Measurements from ENCODE around the gene MYO1B.

Gene MYO1B

DNA sequence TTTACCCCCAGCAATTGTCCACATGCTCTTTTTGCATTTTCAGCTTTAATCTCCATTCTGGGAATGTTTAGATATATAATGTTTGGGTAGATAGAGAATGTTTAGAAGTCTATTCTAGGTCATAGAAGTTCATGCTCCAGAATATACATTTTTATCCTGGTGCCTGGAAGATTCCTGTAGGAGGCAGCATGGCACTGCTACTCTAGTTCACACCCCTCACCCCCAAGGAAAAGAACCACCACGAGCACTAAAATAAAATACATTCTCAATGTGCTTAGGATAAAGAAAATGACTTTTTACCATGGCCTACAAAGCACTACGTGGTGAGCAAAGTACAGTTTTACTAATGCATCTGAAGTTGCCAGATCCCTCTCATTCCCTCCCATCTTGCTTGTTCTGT lies 53.8 kb downstream of the MYO1B start:
- no peak for ATAC-seq

DNA sequence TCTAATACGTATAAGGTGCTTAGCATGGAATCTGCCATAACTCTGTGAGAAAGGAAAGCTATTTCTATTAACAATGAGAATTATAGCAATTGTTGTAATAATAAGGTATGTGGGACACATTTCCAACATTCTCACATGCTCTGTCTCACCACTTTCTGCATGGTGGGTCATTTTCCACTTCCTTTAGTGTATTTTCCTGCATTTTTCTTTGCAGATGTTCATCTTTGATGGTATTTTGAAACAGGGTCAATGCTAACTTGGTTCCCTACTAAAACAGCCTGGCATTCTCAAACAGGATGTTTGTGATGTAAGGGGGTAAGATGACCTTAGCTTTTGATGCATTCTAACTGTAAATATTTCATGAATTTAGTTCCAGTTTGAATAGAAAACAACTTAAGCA lies 54.7 kb downstream of the MYO1B start:
- ATAC-seq, result no peak

DNA sequence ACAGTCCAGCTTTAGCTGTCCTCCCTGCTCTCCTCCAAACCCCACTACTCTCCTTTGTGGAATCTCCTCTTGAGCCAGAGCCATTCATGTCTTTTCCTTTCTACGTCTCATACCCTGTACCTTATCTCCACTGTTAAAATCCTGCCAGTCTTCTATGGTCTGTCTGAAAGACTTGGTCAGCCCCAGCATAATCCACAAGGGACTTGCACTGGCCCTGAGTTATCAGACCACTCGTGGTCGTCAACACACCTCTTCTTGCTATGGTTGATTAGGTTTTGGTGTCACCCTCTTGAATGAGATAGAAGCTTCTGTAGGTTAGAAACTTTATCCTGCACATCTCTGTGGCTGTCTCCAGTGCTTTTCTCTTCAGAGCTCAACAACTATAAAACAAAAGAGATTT lies 56.8 kb downstream of the MYO1B start:
- no peak for ATAC-seq

DNA sequence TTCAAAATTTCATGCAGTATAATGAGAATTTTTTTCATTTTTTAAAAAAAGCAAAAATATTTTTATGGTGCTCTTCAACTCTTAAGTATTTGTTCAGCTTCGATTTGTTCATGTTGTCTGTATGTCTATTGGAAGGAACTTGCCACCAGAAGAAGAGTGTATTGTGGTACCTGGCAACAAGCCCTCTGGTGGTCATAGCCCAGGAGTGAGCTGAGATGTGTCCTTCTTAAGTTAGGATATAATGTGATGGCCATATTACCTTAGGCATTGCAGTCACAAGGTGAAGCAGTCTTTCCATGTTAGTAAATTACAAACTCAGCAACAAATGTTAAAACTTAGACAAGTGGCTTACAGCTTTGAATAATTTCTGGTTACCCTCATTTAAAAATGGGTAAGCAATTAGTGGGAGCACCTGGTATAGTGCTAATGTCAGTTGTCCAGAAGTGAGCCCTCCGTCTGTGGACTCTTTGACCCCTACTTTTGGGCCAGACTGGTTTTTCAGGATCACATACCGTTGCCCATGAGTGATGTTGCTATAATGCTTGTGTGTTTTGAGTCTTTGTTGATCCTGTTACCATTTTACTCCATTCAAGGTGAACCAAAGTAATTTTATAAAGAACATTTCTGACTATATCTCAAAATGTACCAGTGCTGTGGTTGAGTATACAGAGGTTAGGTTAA lies 57.4 kb downstream of the MYO1B start:
- no peak for ATAC-seq

DNA sequence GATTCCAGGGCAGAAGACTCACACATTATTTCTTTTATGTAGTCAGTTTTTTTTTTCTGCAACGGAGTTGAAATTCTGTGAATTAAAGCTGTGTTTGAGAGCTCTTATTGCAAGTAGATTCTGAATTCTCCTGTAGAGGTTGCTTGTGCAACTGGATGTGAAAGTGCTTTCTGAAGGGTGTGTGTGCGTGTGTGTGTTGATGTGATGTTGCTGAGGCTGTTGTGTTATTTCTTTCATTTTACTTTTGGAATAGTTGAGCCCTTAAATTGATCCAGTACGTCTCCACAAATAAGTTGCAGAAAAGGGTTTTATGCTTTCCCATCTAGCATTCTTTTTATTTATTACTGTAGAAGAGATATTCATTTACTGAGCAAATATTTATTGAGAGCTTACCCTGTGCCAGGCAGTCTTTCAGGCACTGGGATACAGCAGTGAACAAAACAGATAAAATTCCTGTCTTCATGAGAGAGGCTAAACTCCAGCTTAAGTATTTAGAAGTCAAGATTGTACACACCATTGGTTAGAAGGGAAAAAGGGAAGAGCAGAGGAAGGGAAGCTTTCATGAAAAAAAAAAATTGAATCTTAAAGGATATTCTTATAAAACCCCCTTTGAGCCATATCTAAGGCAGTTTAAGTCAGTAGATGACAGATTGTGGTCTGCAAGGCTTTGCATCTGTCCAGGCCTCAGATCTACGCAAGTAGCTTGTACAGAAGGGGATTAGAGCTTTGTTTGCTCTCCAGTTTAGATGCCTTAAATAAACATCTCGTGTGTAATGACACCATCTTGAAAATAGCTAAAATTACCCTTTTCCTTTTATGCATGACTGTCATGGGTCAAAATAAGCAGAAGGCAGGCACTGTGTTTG lies 58.2 kb downstream of the MYO1B start:
- ATAC-seq, result no peak

DNA sequence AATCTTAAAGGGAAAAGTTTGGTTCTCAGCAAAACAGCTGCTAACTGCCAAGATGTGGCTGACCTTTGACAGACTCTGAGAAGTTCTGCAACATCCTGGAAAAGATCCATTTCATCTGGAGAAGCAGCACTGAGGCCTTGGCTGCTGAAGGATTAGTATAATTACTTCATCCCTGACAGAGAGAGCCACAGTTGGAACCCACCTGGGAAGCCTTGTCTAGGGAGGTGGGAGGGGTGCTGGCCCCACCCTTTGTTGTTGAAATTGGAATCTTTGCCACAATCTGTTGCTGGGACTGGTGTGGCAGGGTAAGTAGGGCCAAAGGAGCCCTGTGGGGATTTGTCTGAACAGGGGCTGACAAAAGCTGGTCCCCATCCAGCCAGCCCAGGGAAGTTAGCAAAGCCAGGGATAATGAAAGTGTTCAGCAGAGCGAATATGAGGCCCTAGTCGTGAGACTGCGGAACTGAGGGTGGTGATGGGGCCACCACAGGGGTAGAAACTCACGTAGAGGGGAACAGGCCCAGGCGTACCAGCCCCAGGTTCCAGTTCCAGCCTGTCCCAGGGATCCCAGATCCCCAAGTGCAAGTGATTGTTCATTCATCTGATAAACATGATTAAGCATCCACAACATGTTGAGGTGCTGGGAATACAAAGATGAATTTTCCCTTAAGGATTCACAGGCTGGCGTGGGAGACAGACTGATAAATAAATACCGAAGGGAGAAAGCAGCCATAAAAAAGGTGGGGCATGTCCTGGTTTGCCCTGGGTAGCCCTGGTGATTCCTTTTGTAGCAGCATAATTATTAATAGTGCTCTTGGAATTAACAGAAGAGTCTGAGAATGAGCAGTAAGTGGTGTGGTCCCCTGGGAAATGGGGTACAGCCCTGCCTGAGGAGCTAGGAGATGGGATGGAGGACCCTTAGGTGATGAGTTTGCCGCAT lies 60.0 kb downstream of the MYO1B start:
- no peak for ATAC-seq

DNA sequence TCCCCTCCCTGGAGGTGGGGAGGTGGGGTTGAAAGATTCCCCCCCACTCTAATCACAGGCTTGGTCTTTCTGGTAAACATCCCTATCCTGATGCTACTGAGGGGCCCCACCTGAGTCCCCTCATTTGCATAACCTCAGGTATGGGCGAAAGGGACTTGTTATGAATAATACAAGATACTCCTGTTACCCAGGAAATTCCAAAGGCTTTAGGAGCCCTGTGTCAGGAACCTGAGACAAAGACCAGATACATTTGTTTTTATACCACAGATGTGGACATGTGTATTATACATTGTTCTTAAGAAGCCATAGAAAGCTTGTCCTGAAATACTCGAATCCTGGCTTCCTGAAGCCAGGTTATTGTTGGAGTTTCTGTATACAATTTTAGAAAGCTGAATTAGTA lies 62.8 kb downstream of the MYO1B start:
- ATAC-seq, result no peak

DNA sequence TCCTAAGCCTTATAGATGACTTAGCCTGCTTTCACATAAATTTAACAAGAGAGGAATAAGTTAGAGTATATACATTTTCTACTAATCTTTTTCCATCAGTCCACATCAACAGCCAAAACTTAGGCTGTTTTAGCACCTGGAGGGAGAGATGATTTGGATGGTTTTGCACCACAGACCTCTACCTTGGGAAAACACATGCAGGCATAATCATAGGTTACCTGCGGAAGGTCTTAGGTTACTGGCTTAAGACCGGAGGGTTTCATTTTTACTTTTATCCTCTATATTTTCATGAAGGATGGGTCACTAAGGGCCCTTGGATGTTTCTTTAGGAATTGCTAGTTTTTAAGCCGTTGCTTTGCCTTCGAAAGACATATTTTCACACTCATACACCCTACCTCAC lies 66.0 kb downstream of the MYO1B start:
- ATAC-seq, result no peak

DNA sequence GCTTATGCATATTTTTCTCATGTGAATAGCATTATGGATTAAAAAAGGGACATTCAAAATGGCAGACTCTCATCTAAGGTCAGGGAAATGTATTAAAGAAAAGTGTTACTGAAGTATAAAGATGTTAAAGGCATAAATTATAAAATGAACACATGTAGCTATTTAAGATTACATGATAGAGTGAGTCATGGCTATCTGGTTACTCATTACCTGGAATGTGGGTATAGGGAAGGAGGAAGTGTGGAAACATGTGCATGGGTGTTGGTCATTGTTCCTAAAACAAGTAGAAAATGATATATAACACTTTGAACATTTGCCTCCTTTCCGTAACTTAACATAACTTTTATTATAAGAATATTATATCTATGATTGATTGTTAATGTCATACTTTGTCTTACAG lies 66.4 kb downstream of the MYO1B start:
- ATAC-seq, result no peak

DNA sequence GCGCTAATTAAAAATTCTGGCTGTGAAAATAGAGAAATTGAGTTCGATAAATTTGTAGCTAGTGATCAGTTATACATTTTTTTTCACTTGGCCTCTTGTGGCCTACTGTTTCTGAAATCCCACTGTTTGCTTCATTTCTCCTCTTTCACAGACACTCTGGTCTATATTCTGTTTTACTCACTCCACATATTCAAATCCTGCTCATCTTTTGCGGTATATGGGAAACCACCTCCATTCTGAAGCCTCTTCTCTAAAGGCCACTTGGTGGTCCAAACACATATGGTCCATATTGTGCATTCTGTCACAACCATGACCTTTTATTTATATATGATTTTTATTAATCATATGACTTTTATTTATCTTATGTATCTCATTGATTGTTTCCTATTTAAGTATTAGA lies 67.0 kb downstream of the MYO1B start:
- no peak for ATAC-seq

DNA sequence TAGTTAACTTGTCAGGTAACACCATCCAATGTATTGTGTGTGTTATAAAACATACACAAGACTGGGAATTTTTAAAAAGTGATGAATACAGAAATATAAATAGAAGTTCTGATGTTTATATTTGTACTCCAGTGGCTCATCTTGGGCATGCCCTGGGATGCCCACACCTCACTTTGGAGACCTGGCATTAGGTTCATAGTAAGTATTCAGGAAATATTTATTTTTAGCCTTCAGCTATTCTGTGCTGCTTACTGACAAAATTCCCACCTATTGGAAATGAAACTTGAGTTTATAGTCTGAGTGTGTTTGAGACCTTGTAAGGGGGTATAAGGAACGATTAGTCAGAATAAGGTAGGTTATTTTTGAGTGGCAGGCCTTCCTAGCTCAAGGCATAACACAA lies 67.5 kb downstream of the MYO1B start:
- ATAC-seq, result no peak

DNA sequence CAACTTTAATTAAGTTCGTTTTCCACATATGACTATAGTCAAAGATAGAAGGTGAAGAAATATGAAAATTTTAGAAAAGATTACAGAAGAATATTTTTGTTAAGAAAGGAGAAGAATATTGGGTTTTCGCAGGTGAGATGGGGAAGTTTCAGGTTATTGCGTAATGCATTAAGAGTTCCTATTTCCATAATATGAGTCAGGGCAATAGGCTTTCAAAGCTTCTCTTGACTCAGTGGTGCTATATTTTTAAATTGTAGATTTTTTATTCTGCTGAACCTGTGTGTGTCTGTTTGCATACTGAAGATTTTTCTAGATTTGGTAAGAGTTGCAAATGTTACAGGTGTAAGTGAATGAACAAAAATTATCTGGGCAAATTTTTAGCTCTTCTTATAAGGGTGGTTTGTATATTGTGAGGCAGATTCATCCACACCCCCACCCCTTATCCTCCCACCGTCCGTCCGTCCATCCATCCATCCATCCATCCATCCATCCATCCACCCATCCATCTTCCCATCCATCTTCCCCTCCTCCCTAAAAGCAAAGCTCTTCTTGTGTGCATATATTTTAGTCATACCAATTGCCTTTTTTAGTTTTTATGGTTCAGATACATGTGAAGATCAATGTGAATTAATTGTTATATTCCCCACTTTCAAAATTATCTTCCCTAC lies 69.6 kb downstream of the MYO1B start:
- ATAC-seq, result no peak

DNA sequence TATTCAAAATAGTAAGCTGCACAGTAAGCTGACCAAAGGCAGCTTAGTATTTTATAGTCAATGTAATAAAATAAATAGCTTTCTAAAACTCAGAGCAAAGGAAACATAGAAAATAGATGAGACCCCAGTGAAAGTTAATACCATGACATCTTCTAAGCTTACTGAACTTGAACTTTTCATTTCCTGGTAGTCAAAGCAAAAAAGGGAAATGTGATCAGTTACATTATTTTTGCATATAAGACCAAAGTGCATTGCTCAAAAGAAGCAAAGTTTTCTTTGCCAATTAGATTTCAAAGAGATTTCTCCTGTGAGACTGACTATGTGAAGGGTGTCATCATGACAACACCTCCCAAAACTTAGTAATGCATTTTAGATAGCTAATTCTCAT lies 70.2 kb downstream of the MYO1B start:
- no peak for ATAC-seq

DNA sequence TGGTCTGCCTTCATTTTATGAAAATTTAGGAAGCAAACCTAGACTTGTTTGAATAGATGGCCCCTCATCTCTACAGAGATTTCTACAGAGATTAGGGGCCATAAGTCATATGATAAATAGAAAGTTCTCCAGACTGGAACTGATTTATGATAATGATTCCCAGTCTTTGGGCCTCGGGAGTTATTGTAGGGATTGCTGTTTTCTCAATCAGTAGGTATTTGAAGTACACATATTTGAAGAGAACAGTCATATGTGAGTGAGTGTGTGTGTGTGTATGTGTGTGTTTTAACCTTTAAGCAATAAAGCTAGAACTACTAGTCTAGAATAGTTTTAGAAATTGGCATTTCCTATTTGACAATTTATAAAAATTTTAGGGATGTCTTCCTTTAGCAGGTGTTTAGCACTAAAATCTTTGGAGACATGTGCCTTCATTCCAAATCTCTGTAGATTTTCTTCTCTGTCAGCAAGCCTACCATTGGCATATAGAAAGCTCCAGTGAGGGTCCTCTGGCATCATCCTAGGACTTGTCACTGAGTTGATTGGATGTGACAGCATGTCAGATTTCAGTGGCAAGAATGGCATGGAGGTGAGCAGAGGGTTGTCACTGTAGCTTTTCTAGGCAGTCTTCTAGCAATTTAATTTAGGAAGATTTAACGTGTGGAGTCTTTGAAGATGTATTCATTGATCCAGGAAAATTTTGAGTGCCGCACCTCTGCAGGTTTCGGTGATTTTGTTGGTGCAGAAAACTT lies 71.2 kb downstream of the MYO1B start:
- ATAC-seq, result no peak

DNA sequence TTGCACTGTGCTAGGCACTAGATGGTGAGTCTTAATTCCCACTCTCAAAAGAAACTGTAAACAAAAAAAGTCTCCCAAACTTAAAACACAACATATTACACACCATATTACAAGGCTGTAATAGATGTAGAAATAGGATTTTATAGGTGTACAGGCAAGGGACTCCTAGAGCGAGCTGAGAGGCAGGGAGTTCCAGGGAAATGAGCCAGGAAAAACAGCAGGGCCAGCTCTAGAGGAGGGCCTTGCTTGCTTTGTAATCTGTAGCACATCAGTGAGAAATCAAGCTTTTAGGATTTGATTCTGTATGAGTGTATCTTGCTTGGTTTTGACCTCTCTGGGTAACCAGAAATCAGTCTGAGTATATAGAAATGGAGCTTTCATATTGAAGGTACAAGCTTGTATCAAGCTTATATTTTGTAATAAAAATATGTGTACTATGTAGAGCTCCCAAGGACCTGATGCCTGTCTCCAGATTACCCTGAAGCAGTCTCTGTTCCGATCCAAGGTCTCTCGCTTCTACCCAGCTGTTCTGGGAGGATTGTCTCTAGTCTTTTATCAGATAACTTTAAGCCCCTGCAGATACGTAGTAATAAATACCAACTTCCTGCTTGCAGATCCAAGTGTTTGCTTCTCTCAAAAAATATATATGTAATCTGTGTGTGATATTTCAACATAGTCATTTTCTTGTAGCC lies 73.0 kb downstream of the MYO1B start:
- ATAC-seq, result no peak

DNA sequence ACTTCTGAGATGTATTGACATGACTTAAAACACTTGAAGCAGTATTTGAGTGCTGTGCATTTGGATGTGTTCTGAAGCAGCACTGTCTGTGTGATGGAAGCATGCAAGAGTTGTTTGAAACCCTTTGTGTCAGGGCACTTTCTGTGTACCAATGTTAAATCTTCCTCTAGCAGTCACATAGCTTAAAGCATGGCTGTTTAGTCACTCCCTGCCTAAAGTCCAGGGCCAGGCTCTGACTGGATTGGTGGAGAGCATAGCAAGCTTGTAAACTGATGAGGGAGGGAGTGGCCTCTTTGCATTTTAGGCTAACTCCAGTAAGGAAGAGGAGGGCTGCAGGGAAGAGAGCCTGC lies 73.5 kb downstream of the MYO1B start:
- no peak for ATAC-seq

DNA sequence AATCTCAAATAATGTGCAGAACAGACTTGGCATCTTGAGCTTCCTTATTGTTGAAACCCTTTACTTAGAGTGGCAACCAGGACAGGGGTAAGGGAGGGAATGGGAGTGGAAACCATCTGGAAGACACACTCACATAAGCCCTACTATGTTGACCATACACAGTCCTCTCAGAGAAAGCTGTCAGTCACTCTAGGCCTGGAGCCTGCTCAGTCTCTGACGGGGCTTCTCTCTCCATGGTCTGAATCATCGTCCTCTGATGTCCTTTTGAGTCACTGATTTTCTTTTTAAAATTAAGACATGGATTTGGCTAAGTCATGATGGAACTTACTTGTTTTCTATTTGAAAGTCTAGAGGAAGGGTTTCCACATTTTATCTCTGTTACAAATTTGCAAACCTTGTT lies 74.0 kb downstream of the MYO1B start:
- no peak for ATAC-seq

DNA sequence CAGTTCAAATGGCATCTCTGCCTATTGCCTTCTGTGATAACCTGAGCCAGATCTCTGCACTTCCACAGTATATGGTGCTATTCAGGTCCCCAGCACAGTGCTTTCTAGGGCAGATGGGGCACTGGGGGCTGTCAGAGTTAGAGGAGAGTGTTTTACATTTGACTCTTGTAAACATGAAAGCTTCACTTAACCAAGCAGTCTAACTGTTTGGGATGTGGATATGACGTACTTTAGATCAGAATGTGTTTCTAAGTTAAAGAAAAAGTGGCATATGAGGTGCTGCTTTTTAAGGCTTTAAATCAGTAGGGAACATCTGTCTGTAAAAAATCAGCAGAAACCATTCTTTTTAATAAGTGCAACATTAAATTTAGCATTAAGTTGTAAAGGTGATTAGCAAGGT lies 75.7 kb downstream of the MYO1B start:
- ATAC-seq, result no peak

DNA sequence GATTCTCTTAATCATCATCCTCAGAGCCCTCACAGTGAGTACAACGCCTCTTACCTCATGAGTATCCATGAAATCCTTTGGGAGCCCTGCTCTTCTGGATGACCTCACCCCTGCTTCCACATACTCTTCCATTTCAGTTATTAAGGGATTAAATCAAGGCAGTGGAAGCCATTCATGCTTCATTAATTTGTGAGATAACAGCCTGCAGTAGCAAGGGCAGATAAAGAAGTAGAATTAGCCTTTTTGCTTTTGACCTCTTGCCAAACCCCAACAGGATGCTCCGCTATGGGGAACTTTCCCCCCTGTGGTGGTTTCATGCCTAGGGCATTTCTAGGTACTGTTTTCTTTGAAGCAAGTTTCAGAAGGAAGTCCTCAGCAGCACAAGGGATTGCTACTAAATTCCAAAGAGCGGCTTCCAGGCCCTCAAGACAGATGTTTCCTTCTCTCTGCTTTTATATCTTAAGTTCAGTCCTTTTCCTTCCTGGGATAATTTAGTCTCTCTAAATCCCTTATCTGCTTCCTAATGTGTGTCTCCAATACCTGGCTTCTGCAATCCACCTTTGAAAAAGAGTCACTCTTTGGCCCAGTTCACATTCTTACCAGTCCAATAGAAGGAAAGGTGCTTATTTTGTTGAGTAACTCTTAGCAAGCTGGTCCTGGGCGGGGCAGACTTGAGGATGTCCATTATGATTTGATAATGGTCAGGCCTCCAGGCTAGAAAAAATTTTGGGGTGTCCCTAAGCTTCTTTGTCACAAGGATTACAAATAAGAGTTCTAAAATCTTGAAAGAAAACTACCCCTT lies 76.9 kb downstream of the MYO1B start:
- no peak for ATAC-seq

DNA sequence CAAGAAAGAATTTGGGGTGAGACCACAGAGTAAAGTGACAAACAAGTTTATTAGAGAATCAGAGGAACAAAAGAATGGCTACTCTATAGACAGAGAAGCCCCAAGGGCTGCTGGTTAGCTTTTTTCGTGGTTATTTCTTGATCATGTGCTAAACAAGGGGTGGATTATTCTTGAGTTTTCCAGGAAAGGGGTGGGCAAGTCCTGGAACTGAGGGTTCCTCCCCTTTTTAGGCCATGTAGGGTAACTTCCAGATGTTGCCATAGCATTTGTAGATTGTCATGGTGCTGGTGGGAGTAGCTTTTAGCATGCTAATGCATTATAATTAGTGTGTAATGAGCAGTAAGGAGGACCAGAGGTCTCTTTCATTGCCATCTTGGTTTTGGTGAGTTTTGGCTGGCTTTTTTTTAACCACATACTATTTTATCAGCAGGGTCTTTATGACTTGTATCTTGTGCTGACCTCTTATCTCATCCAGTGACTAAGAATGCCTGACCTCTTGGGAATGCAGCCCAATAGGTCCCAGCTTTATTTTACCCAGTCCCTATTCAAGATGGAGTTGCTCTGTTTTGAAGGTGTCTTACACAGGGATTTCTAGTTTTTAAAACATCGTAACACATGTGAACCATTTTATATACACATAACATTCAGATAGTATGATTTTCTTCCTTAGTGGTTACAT lies 77.8 kb downstream of the MYO1B start:
- no peak for ATAC-seq
